ENCODE results near the gene DDX11.
"Not testable (repeated sequence)": the region's sequence is repeated elsewhere in the genome, so short reads cannot be mapped to it uniquely, and the experiment has no call there.

GRCh38 chr12:31081274-31081673 lies 7.6 kb downstream of the DDX11 start:
- not testable (repeated sequence) for TF ChIP-seq FOXP2 (optimal IDR thresholded peaks at IDR 0.05; ENCODE audit: control extremely low read depth, extremely low read length, insufficient read depth); POLR2AphosphoS5 (IDR thresholded peaks at IDR 0.05; ENCODE audit: borderline replicate concordance, low read depth, low read length); EZH2 (IDR thresholded peaks at IDR 0.05)

Measured in SK-N-MC (cell line).